Measurements from ENCODE around the gene DPM3. TPM values are rescaled to one million over a fixed set of nuclear protein-coding genes. Genes with fewer than 3 reads are reported as not detected.

DPM3 gene
- total RNA-seq, 1 experiment from 2014 or later = 113 TPM

DNA sequence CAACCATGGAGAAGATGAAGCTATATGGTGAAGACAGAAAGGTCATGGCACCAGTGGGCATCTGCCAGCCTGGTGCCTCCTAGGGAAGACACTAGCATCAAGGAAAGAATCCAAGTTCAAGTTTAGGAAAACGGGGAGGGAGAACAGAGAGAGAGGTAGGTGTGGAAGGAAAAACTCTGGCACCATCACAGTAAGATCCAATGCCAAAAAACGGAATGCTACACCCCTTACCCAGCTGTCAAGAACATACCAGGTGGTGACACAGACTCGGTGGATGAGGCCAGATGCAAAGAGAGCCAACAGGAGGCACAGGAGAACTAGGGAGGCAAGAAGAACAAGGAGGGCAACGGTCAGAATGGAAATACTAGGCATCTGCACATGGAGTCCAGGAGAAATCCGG lies 29.2 kb upstream of the DPM3 start:
- no peak overlapping the region for H3K4me2 ChIP-seq (ENCODE audit: low read length)
- no peaks in the 10 kb centered on the region for H4K20me1 ChIP-seq (ENCODE audit: insufficient read depth)
- POLR2A ChIA-PET = interaction anchor here (0.5 to 0.6 kb wide), 2 partner anchors 18 to 79 kb away, joined by 3 to 4 read pairs; no protein-coding TSS in a partner anchor
- DNase-seq (ENCODE audit: low read depth, low spot score) (no peak), ATAC-seq (no peak)
- TF ChIP-seq ZNF274 (IDR thresholded peaks at IDR 0.05; ENCODE audit: low read depth, low read length) = no peak
- no peak for TF ChIP-seq SIN3A (IDR thresholded peaks at IDR 0.05; ENCODE audit: low read depth)
- TF ChIP-seq, protein P1, sequence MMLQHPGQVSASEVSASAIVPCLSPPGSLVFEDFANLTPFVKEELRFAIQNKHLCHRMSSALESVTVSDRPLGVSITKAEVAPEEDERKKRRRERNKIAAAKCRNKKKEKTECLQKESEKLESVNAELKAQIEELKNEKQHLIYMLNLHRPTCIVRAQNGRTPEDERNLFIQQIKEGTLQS (IDR thresholded peaks at IDR 0.05) = no peak
- TF ChIP-seq JUND (IDR thresholded peaks at IDR 0.05) = no peak
- no peak for TF ChIP-seq RAD21 (IDR thresholded peaks at IDR 0.05; ENCODE audit: low read depth)
- no peak for TF ChIP-seq TCF7L2 (IDR thresholded peaks at IDR 0.05; ENCODE audit: borderline replicate concordance, extremely low read depth, insufficient read depth, insufficient read length)
- TF ChIP-seq EZH2 (IDR thresholded peaks at IDR 0.05) = no peak
- TF ChIP-seq SP1 (IDR thresholded peaks at IDR 0.05; ENCODE audit: low read depth) = no peak
- TF ChIP-seq, protein P2, sequence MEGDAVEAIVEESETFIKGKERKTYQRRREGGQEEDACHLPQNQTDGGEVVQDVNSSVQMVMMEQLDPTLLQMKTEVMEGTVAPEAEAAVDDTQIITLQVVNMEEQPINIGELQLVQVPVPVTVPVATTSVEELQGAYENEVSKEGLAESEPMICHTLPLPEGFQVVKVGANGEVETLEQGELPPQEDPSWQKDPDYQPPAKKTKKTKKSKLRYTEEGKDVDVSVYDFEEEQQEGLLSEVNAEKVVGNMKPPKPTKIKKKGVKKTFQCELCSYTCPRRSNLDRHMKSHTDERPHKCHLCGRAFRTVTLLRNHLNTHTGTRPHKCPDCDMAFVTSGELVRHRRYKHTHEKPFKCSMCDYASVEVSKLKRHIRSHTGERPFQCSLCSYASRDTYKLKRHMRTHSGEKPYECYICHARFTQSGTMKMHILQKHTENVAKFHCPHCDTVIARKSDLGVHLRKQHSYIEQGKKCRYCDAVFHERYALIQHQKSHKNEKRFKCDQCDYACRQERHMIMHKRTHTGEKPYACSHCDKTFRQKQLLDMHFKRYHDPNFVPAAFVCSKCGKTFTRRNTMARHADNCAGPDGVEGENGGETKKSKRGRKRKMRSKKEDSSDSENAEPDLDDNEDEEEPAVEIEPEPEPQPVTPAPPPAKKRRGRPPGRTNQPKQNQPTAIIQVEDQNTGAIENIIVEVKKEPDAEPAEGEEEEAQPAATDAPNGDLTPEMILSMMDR (IDR thresholded peaks at IDR 0.05 in 2 of 3, conservative IDR thresholded peaks at IDR 0.05 in 1 of 3; ENCODE audit: borderline replicate concordance in 1 of 3, insufficient read depth in 1 of 3, low read depth in 2 of 3, low read length in 2 of 3) = no peak
- TF ChIP-seq ZFX (IDR thresholded peaks at IDR 0.05) = no peak
- no peak for TF ChIP-seq CEBPB (IDR thresholded peaks at IDR 0.05; ENCODE audit: low read depth)
- TF ChIP-seq, protein P3, sequence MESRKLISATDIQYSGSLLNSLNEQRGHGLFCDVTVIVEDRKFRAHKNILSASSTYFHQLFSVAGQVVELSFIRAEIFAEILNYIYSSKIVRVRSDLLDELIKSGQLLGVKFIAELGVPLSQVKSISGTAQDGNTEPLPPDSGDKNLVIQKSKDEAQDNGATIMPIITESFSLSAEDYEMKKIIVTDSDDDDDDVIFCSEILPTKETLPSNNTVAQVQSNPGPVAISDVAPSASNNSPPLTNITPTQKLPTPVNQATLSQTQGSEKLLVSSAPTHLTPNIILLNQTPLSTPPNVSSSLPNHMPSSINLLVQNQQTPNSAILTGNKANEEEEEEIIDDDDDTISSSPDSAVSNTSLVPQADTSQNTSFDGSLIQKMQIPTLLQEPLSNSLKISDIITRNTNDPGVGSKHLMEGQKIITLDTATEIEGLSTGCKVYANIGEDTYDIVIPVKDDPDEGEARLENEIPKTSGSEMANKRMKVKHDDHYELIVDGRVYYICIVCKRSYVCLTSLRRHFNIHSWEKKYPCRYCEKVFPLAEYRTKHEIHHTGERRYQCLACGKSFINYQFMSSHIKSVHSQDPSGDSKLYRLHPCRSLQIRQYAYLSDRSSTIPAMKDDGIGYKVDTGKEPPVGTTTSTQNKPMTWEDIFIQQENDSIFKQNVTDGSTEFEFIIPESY (IDR thresholded peaks at IDR 0.05; ENCODE audit: extremely low read depth, insufficient replicate concordance, low read length) = no peak
- no peak for TF ChIP-seq EGR1 (IDR thresholded peaks at IDR 0.05; ENCODE audit: low read depth)
- TF ChIP-seq, protein P4, sequence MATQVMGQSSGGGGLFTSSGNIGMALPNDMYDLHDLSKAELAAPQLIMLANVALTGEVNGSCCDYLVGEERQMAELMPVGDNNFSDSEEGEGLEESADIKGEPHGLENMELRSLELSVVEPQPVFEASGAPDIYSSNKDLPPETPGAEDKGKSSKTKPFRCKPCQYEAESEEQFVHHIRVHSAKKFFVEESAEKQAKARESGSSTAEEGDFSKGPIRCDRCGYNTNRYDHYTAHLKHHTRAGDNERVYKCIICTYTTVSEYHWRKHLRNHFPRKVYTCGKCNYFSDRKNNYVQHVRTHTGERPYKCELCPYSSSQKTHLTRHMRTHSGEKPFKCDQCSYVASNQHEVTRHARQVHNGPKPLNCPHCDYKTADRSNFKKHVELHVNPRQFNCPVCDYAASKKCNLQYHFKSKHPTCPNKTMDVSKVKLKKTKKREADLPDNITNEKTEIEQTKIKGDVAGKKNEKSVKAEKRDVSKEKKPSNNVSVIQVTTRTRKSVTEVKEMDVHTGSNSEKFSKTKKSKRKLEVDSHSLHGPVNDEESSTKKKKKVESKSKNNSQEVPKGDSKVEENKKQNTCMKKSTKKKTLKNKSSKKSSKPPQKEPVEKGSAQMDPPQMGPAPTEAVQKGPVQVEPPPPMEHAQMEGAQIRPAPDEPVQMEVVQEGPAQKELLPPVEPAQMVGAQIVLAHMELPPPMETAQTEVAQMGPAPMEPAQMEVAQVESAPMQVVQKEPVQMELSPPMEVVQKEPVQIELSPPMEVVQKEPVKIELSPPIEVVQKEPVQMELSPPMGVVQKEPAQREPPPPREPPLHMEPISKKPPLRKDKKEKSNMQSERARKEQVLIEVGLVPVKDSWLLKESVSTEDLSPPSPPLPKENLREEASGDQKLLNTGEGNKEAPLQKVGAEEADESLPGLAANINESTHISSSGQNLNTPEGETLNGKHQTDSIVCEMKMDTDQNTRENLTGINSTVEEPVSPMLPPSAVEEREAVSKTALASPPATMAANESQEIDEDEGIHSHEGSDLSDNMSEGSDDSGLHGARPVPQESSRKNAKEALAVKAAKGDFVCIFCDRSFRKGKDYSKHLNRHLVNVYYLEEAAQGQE (IDR thresholded peaks at IDR 0.05; ENCODE audit: low read depth) = no peak
- TF ChIP-seq POLR2A (IDR thresholded peaks at IDR 0.05; ENCODE audit: borderline replicate concordance, extremely low read depth, insufficient read depth, insufficient read length) = no peak
- no peak for TF ChIP-seq EZH2phosphoT487 (IDR thresholded peaks at IDR 0.05; ENCODE audit: borderline replicate concordance)
- H3K9me3 ChIP-seq (ENCODE audit: control insufficient read depth in 1 of 2, insufficient read depth in 1 of 2, low read depth in 1 of 2, low read length in 2 of 2) = no peaks in the 10 kb centered on the region
- H3K4me3 ChIP-seq (replicated peaks in 1 of 2; ENCODE audit: low read depth in 1 of 2, low read length in 2 of 2) = no peak overlapping the region
- H3K79me2 ChIP-seq (ENCODE audit: insufficient read depth, low read length) = peaks cover 25% of the 10 kb centered on the region
- RAD21 ChIA-PET (ENCODE audit: low non-redundant PET in 1 of 2, low total read pairs in 2 of 2, uncharacterized antibody in 2 of 2, unreplicated experiment in 2 of 2) = no interaction called here
- no peak overlapping the region for H3K9ac ChIP-seq (ENCODE audit: low read length)
- no peak overlapping the region for H3K27ac ChIP-seq (ENCODE audit: low read depth, low read length)
- no TSS peak for BruUV-seq (replicated peaks)
- H3K36me3 ChIP-seq (ENCODE audit: control insufficient read depth in 1 of 2, insufficient read depth in 2 of 2, low read length in 2 of 2) = peaks cover 2 to 7% of the 10 kb centered on the region in 2 experiments; a peak in 3 of 4 replicates
- no peak overlapping the region for H2AFZ ChIP-seq (ENCODE audit: low read depth, low read length, poor library complexity, severe bottlenecking)
- CTCF ChIA-PET = interaction anchor here (0.8 to 3.6 kb wide), 2 partner anchors 78 to 85 kb away, joined by 5 to 21 read pairs; no protein-coding TSS in a partner anchor
- H3K9me2 ChIP-seq (ENCODE audit: insufficient read depth) = no peaks in the 10 kb centered on the region
- intact Hi-C loops (cut with micrococcal nuclease) = loop anchor here (5.0 kb wide), 1 partner anchor 57 kb away; no protein-coding TSS in a partner anchor
- no peaks in the 10 kb centered on the region for H3K27me3 ChIP-seq (ENCODE audit: insufficient read depth, low read length)
- H3K4me1 ChIP-seq (ENCODE audit: control insufficient read depth in 1 of 2, insufficient read depth in 2 of 2, low read length in 2 of 2) = peaks cover 9 to 32% of the 10 kb centered on the region in 2 experiments; a peak in 3 of 4 replicates

Measured in HCT116 (cell line).